ENCODE data around the gene MRPS6.

MRPS6 gene

DNA sequence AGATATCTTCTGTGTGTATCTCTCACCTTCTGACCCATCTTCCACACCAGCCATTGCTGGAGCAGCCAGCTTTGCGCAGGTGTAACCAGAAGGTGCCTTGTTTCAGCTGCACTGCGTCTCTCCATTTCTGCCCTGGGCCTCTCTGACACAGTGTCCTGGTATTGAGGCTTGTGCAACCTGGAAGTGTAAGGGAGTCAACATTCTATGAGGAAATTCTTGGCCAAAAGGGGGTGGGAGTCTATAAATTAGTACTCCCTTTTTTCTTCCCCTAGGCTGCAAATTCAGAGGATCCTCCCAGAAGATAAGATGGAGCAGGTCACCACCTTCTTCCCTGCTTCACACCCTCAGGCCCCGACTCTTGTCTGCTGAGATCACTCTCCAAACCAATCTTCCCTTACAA lies 109.1 kb downstream of the MRPS6 start:
- Histone ChIP-seq H3K36me3 (ENCODE audit: control insufficient read depth, insufficient read depth, low read length) (no peaks in the 10 kb centered on the region), H3K4me3 (replicated peaks; ENCODE audit: low read depth, low read length) (no peak overlapping the region), H3K27me3 (replicated peaks; ENCODE audit: control insufficient read depth, insufficient read depth, low read length) (no peaks in the 10 kb centered on the region)
- no peak for DNase-seq (ENCODE audit: extremely low read depth, insufficient read length)
- TF ChIP-seq, protein P1, sequence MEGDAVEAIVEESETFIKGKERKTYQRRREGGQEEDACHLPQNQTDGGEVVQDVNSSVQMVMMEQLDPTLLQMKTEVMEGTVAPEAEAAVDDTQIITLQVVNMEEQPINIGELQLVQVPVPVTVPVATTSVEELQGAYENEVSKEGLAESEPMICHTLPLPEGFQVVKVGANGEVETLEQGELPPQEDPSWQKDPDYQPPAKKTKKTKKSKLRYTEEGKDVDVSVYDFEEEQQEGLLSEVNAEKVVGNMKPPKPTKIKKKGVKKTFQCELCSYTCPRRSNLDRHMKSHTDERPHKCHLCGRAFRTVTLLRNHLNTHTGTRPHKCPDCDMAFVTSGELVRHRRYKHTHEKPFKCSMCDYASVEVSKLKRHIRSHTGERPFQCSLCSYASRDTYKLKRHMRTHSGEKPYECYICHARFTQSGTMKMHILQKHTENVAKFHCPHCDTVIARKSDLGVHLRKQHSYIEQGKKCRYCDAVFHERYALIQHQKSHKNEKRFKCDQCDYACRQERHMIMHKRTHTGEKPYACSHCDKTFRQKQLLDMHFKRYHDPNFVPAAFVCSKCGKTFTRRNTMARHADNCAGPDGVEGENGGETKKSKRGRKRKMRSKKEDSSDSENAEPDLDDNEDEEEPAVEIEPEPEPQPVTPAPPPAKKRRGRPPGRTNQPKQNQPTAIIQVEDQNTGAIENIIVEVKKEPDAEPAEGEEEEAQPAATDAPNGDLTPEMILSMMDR (IDR thresholded peaks at IDR 0.05; ENCODE audit: insufficient read depth, low read length, poor library complexity, severe bottlenecking), result no peak

DNA sequence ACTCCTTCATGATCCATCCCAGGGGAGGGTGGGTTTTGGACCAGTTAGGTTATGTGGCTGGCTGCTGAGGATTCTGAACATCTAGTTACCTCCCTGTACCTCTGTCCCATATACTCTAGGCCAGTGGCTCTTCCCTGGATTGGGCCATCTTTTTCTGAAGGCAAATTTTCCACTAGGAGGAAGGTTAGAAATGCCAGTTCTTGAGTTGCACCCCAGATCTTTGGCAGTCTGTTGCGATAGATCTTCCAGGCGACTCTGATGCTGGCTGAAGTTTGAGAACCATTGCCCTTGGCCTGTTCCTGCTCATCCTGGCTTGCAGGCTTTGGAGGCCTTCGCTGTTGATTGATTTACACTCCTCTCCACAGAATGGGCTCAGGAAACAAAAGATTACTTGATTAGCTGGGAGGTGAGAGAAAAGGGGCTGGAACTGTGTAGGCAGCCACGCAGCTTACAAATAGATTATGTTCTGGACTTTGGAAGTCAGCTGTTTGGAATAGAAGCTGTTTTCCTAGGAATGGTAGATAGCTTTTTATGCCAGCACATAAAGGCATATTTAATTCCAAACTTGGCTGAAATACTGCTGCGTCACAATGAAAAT lies 110.1 kb downstream of the MRPS6 start:
- Histone ChIP-seq H3K27me3 (replicated peaks; ENCODE audit: control insufficient read depth, insufficient read depth, low read length) (no peaks in the 10 kb centered on the region), H3K4me3 (replicated peaks; ENCODE audit: low read depth, low read length) (no peak overlapping the region), H3K36me3 (ENCODE audit: control insufficient read depth, insufficient read depth, low read length) (no peaks in the 10 kb centered on the region)
- DNase-seq (ENCODE audit: extremely low read depth, insufficient read length), result no peak
- TF ChIP-seq, protein P1 (IDR thresholded peaks at IDR 0.05; ENCODE audit: insufficient read depth, low read length, poor library complexity, severe bottlenecking), result no peak

DNA sequence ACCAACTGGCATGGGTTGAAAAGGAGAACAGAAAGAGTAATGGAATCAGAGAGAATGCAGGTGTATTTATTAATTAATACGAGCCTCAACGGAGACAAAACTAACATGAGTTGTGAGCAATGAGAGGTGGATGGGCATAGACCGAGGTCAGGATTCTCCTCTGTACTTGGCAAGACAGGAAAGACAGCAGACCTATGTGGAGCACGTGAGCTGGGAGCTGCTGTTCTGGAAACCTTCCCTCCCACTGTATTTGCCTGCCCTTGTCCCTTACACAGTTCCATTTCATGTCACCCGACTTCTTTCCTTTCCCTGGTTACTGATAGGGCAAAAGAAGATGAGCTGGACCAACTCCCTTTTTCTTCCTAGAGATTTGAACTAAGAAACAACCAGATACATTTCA lies 110.9 kb downstream of the MRPS6 start:
- TF ChIP-seq, protein P1 (IDR thresholded peaks at IDR 0.05; ENCODE audit: insufficient read depth, low read length, poor library complexity, severe bottlenecking), result no peak
- Histone ChIP-seq H3K27me3 (replicated peaks; ENCODE audit: control insufficient read depth, insufficient read depth, low read length) (no peaks in the 10 kb centered on the region), H3K36me3 (ENCODE audit: control insufficient read depth, insufficient read depth, low read length) (no peaks in the 10 kb centered on the region), H3K4me3 (replicated peaks; ENCODE audit: low read depth, low read length) (no peak overlapping the region)
- no peak for DNase-seq (ENCODE audit: extremely low read depth, insufficient read length)

DNA sequence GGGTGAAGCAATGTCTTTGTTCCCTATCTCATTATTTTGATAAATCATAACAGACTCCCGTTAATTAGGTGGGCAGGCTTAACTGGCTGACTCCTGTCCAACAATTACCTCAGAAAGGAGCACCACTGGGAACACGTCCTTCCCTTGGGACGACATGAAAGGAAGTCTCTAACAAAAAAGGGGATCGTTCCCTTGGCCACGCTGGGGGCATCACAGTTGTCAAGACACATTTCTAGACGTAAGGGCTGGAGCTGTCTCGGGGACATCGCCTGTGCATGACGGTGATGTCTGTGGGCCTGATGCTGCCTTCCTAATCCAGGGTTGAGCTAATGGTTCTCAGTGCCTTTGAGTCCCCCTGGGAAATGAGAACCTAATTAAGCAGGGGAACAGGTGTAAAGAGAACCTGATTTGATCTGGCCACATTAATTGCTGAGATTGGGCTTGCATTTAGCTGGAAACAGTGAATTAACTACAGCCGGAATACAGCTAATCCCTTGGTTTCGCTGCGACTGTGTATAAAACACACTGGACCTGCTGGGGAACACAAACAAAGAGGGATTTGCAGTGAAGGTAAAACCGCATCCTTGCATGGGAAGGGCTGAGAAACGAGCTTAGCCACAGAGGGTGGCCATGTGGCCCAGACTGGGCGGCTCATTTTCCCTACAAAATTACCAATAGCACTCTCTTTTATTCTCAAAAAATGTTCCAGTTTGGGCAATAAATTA lies 111.8 kb downstream of the MRPS6 start:
- no peaks in the 10 kb centered on the region for H3K27me3 ChIP-seq (replicated peaks; ENCODE audit: control insufficient read depth, insufficient read depth, low read length)
- no peak overlapping the region for H3K4me3 ChIP-seq (replicated peaks; ENCODE audit: low read depth, low read length)
- no peaks in the 10 kb centered on the region for H3K36me3 ChIP-seq (ENCODE audit: control insufficient read depth, insufficient read depth, low read length)
- no peak for DNase-seq (ENCODE audit: extremely low read depth, insufficient read length)
- TF ChIP-seq, protein P1 (IDR thresholded peaks at IDR 0.05; ENCODE audit: insufficient read depth, low read length, poor library complexity, severe bottlenecking), result no peak

DNA sequence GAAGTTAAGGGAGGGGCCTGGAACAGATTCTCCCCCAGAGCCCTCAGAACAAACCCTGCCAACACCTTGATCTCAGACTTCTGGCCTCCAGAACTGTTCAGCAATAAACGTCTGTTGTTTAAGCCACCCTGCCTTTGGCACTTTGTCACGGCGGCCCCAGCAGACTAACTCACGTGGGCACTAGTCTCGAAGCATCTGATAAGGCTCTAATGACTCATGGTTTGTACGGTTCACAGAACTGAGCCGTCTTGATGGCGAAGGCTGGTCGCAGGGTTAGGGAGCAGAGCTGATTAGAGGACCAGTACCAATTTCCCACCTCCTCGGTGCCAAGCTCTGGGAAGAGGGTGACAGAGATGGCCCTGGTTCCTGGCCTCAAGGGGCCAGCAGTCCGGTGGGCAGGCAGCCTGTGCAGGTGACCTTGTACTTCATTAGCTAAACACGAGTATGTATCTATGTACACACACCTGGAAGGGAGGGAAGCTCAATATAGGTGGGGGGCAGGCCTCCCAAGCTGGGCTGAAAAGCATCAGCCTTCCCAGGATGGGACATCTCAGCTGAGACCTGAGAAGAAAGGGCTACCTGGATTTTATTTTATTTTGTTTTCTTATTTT lies 112.8 kb downstream of the MRPS6 start:
- Histone ChIP-seq H3K36me3 (ENCODE audit: control insufficient read depth, insufficient read depth, low read length) (no peaks in the 10 kb centered on the region), H3K4me3 (replicated peaks; ENCODE audit: low read depth, low read length) (no peak overlapping the region), H3K27me3 (replicated peaks; ENCODE audit: control insufficient read depth, insufficient read depth, low read length) (no peaks in the 10 kb centered on the region)
- no peak for DNase-seq (ENCODE audit: extremely low read depth, insufficient read length)
- TF ChIP-seq, protein P1 (IDR thresholded peaks at IDR 0.05; ENCODE audit: insufficient read depth, low read length, poor library complexity, severe bottlenecking), result no peak
